Loucy (cell line): ENCODE results near the gene MACROD2.

ENCODE experiments used
- CTCF ChIP-seq: fragments of 200-600 bp; sonication (generic); conservative IDR thresholded peaks from 2 replicates; pipeline ENCODE4 v1.5.1; 2014; ENCODE audit warnings: mild to moderate bottlenecking, antibody characterized with exemption, low read length
- EZH2phosphoT487 ChIP-seq: fragments of 200-600 bp; IDR thresholded peaks from 2 replicates; pipeline ENCODE4 v1.6.1; 2018; ENCODE audit warnings: antibody characterized with exemption, mild to moderate bottlenecking, moderate library complexity, borderline replicate concordance

DNA sequence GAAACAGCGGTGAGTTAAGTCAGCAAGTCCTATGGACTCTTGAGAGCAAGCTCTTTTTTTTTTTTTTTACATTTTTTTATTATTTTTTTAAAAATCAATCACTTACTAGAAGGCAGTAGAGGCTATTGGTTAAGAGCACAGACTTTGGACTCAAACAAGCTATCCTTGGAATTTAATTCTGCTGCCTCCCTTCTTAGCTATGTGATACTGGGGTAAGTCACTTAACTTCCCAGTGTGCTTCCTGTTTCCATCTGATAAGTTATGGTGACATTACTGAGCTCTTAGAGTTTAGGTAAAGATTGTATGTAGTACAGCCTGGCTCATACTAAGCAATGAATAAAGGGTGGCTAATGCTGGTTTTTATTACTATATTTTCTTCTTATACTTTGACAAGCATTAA, 1112.6 kb downstream of the MACROD2 start:
- TF ChIP-seq CTCF (no peak), EZH2phosphoT487 (no peak)
